Stimulated activated CD4-positive, alpha-beta T cell treated with anti-CD3 and anti-CD28 coated beads, Interleukin-4, amount 100 ng/mL, for 4 hours (primary cell): ENCODE data around the gene CACNA1D.
A peak's percentile ranks its signal among the peaks of the same experiment; 100 is the strongest.

ENCODE experiments used
- DNase-seq, 2 experiments: peaks; one replicate each; pipeline ENCODE4 v3.0.0-alpha.2; 2020

CACNA1D gene

DNA sequence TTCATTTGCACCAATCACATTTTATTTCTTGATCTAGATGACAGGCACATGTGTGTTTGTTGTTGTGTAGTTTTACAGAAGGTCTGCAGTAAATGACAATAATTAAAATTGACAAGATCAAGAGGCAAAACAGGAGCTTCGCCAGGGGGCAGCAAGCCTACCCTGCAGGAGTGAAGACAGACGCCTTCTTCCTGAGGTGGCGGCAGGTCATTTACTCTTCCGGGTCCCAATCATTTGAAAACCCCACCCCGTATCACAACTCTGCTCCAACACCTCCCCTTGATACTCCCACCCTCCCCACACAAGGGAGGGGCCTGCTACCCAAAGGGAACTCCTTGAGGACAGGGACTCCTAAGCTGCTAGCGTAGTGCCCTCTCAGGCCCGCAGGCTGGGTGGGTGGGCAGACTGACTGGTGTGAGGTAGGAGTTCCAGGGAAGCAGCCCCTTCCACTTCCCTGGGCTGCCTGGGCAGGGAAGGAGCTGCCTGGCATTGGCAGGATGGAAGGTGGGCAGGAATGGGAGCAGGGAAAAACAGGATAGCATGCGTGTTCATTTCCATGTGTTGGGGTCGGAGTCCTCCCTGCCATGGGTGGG lies 338.7 kb downstream of the CACNA1D start:
- no peak for DNase-seq

- no peak for DNase-seq
Measured at GRCh38 chr3:53833700-53834099, 339.3 kb downstream of the CACNA1D start.

- DNase-seq: no peak
Measured at GRCh38 chr3:53834429-53835095, 340.2 kb downstream of the CACNA1D start.

DNA sequence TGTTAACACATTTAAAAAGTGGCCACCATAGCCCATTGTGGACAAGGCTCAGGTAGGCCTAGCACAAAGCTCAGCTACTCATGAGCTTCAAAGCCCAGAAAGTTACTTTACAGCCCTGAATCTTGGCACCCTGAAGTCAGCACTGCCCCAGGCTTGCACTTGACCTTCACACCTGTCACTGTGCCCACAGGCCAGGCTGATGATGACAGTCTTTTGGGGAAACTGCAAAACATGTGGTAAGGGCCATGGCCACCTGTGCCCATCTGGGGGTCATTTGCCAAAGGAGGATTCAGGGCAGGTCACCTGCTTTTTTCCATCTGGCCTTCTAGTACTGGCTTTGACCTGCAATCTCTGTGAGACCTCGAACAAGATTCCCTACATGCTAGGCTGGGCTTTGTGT lies 340.8 kb downstream of the CACNA1D start:
- DNase-seq: no peak

DNA sequence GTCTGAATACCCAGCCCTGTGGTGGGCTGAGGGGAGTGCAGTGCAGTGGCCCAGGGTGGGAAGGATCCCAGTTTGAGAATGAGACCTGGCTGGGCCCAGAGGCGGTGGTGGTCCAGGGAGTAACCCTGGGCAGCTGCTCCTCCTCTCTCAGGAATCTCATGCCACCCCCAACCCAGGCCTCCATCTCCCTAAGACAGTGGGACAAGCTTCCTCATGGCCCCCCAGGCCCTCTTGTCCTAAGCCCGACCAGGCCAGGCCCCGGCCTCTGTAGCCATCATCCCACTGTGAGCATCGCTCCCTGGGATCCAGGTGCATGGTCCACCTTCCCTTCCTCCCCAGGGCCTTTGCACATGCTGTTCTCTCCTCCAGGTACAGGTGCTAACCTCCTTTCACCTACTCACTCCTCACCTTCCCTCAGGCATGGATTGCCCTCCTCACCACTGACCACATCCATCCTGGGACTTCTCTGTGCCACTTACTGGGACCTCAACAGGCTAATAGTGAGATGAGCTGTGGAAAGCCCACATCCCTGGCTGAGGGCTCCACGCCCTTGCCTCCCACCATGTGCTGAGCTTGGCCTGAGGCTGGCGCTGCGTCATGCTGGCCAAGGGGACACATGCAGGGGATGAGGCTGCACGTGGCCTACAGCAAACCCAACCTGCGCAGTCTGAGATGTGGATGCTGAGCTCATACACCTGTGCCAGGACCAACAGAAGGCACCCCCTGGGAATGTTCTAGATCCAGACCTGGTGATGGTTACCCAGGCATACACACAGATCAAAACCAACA lies 341.9 kb downstream of the CACNA1D start:
- DNase-seq: no peak

DNA sequence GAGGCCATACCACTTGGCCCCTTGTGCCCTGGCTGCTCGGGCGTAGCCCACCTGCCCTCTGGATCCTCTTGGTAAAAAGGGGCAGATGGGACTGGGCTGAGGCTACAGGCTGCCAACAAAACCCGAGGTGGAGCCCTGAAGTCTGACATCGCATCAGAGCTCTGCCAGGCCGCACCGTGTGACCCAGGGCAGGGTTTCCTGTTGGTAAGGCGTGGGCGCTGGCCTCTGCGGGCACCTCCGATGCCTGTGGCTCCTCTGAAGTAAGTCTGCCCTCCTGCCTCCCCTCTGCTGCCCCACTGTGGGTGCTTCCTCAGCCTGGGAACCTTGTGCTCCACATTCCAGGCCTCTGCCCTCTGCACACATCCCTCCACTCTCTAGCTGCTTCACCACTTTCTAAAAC lies 342.9 kb downstream of the CACNA1D start:
- DNase-seq: no peak

- no peak for DNase-seq
Measured at GRCh38 chr3:53841296-53841695, 346.9 kb downstream of the CACNA1D start.

- DNase-seq: no peak
Measured at GRCh38 chr3:53842436-53843194, 348.2 kb downstream of the CACNA1D start.

DNA sequence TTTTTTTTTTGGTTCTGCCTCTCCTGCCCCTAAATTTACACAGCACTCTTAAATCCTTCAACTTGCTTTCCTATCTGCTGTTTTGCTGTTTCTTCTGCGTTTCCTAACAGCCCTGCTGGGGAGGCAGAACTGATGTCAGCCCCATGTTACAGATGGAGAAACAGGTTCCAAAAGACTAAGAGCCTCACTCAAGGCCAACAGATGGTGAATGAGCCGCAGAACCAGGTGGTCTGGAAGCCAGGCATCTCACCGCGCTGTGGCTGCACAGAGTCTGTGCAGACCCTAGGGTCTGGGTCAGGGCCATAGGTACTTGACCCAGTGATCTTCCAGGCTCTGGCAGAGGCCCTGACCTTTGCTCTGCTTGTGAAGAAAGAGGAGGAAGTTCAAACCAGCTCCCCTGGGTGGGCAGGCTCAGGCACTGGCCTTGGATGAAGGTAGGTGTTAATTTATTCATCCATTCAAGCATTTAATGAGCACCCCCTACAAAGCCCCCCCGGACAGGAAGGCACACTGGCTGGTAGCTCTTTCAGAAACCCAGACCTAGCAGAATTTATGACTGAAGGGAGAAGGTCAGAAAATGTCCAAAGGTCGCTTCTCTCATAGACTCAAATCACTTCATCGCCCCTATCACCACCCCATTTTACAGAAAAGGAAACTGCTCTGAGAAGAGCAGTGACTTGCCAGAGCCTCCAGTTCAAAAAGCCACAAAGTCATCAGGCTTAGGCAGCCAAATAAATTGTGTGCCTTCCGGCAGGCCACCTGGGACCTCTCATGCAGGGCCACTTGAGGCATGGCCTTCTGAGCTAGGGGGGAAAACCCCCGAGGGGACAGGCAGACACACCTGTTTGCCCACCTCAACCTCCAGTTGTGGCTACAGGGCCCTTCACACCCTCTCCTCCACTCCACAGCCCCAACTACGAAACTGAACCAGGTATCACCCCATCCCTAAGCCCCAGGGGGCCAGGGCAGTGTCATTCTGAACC lies 349.1 kb downstream of the CACNA1D start:
- no peak for DNase-seq

DNA sequence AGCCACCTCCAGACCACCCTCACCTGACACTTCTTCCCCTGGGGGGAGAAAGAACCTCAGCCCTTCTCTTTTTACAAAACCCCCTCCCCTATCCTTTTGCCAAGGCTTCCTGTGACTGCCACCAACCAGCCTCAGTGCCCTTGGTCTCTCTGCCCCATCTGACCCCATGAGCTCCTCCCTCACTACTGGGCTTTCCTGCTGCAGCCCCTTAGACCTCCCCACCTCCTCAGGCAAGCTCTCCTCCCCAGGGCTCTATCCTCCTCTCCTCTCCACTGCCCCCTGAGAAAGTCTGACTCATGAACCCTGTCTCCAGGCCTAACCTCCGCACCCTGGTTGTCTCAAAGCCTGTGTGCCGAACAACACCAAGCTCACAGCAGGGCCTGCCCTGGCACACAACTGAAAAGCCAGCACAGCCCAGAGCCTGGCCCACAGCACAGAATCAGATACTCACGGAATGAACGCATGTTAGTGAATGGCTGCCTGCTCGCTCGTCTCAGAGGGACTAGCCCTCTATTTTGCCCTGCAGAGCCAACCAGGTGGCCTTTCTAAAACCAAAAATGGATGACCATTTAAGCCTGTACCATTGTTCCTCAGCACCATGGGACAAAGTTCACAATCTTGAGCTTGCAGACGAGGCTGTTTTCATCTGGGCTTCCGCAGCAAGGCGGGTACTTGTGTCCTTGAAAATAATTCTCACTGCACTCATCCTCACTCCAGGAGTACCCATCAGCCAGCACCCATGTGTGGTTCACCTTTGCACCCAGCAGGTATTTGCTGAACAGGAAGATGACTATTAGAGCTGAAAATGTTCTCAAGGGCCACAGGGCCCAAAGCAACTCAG lies 350.1 kb downstream of the CACNA1D start:
- no peak for DNase-seq

GRCh38 chr3:53845103-53845880 lies 350.9 kb downstream of the CACNA1D start:
- DNase-seq: no peak

DNA sequence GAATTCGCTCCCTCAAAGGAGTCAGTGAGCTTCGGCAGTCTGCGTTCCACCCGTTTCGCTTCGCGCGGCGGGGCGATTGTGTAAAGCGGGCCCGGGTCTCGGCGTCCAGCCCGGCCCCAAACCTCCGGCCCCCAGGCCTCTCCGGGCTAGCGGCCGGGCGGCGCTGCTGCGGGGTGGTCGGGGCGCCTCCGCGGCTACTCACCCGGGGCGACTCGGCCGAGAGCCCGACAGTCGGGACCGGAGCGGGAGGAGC lies 351.4 kb downstream of the CACNA1D start:
- DNase-seq: no peak

DNA sequence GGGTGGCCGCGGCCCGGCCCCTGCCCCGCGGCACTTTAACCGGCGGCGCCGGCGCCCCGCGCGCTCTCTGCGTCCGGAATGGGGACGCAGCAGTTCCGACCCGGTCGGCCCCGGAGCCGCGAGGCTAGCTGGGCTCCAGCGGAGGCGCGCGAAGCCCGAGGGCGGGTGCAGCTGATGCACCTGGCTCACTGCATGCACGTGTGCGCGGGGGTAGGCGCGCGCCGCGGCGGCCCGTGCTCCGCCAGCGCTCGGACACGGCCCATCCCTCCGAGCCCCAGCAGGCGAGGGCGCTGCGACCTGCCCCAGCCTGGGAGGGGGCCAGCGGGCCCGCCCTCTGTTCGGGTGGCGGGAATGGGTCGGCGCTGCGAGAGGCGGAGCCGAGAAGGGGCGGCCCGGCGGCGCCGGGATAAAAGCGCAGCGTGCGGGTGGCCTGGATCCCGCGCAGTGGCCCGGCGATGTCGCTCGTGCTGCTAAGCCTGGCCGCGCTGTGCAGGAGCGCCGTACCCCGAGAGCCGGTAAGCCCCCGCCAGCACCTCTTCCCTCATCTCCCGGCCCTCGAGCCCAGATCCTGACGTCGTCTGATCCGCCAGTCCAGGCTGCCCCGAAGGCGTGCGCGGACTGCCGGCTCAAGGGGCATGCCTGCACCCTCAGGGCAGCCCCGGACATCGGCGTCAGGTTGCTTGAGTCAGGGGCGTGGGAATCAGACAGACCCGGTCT lies 351.9 kb downstream of the CACNA1D start, which contains the start of the genes CHDH and IL17RB:
Gene CHDH, minus strand, starts transcription at position 286 of the 717 bp plus-strand sequence. CDS start 22,411 bp downstream, outside the sequence.
Gene IL17RB, plus strand, starts transcription at position 435 of the 717 bp plus-strand sequence. Its CDS starts 21 bp downstream, at position 456.
- DNase-seq: peak in 1 of 2 experiments; percentile 4

GRCh38 chr3:53846851-53847155 lies 352.4 kb downstream of the CACNA1D start:
- no peak for DNase-seq

DNA sequence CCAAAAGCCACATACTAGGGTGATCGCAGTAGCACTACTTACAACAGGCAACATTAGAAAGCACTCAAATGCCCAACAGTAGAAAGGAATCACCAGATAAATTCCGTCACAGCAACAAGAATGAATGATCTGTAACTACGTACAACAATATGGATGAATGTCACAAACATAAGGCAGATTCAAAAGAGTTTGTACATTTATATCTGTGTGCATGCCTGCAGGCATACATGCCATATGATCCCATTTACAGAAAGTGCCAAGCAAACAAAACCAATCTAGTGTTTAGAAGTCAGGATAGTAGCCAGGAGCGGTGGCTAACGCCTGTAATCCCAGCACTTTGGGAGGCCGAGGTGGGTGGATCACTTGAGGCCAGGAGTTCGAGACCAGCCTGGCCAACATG lies 355.5 kb downstream of the CACNA1D start:
- DNase-seq: no peak

GRCh38 chr3:53850895-53851294 lies 356.5 kb downstream of the CACNA1D start:
- no peak for DNase-seq

GRCh38 chr3:53856964-53857363 lies 362.6 kb downstream of the CACNA1D start:
- no peak for DNase-seq

- DNase-seq: no peak
Measured at GRCh38 chr3:53858096-53858741, 363.8 kb downstream of the CACNA1D start.

DNA sequence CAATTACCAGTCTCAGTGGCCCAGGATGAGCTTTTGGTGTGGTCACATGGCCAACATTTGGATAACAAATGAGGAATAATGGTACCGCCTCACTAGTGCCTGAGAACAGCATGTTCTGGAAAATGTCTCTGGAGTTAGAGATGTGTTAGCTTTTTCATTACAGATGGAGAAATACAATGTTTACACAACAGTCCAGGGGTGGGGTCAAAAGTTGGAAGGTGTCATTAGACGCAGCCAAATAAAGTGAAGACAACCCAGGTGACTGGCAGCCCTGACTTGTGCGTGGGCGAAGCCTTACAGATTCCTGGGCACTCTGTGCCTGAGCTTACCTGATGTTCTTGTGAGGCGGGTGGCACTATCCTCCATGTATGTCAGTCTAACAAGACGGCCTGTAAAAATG lies 364.8 kb downstream of the CACNA1D start:
- no peak for DNase-seq
